Inferior parietal cortex (tissue), 1 donor: Measurements from ENCODE around the gene SACS.
"Not testable (repeated sequence)": the region's sequence is repeated elsewhere in the genome, so short reads cannot be mapped to it uniquely, and the experiment has no call there.

ENCODE experiments used
- DNase-seq: peaks from one replicate; pipeline ENCODE4 v3.0.0-alpha.2; 2016; ENCODE audit errors: extremely low spot score

The SACS gene

DNA sequence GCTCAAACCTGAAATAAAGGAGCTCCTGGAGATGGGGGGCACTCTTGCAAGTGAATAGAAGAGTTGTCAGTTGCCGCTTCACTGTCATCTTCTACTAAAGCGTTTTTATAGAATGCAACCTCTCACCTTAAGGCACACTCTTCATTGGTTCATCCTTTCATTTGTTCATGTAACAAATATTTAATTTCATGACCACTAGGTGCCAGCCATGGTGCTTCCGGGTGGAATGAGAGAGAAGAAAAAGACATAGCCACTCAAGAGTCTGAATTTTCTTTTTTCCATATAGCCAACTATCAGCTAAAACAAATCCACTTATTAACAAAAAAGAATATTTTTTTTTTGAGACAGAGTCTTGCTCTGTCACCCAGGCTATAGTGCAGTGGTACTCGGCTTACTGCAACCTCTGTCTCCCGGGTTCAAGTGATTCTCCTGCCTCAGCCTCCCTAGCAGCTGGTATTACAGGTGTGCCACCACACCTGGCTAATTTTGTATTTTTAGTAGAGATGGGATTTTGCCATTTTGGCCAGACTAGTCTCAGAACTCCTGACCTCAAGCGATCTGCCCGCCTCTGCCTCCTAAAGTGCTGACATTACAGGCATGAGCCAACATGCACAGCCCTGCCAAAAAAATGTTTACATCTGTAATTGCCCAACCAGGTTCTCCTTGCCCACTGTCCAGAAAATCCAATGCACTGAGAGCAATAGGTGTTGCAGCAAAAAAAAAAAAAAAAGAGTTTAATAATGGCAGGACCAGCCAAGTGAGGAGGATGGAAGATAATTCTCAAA, 22.1 kb upstream of the SACS start:
- no peak for DNase-seq

DNA sequence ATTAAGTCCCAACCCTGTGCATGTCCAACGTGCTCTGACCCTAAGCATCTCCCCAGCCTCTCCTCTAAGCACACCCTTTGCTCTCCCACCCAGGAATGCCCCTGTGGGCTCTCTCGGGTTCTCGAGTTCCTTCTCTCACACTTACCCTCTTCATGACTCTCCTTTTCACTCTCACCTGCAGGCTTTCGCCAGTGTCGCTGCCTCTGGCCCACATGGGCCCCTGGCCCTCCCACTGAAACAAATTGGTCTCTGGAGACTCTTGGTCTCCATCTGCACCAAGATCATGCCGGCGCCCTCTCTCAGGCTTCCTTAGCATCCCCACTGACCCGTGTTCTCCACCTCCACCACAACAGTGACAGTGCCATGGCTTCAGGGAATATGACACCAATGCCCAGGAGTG, 19.6 kb upstream of the SACS start:
- DNase-seq: no peak

DNA sequence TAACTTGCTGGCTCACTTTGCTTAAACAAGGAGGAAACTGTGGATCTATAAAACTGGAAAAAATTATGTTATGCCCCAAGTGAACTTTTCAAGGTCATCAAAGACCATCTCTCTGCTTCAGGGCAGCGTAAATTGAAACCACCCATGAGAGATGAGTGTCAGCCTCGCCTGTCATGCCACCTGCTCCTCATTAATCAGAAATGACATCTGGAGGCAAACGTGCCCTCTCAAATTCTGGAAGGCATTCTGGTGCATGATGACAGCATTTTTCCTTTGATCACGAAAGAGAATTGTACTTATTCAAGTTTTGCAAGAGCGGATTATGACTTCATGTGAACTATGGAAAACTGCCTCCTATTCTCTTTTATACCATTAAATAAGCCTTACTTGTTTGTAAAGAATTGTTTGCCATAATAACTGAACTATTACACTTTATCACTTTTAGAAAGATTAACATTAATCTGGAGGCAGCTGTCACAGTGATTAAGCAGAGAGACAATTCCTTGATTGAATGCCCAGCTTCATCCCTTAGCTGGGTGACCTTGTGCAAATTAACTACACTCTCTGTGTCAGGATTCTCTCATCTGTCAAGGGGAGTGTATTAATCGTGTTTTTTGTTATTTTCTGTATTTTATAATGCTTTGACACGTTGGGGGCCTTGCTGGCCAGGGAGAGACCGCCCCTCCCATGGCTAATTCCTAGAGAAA, 17.0 kb upstream of the SACS start:
- DNase-seq: no peak

DNA sequence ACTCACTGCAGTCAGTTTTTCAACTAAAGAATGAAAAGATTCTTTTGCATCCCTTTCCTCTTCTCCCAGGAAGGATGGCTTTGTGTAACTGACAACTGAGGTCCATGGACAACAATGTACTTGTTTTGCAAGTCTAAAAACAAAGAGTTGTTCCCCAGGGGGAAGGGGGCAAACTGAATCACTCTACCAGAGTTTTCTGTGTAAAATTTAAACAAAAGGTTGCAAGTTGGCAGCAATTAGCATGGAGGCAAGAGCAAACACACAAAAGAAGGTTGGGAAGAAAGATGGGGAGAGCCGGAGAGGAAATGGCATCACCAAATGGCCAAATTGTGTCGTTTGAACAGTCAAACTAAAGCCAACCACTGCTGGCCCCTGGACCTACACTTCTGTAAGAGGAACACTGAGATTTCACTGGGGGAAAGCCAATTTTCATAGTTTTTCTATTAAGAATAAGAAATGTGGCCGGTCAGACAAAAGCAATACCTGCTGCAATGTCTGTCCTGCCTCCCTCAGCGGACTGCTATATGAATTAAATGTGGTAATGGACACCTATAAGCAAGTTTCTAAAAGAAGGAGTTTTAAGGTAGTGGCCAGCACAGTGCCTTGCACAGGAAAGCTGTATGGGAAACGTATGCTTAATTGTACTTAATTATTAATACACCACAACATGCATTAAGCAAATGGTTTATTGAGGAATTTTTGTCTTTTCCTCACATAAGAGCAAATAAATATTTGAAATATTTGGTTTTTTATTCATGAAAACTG, 16.1 kb upstream of the SACS start:
- DNase-seq: no peak

DNA sequence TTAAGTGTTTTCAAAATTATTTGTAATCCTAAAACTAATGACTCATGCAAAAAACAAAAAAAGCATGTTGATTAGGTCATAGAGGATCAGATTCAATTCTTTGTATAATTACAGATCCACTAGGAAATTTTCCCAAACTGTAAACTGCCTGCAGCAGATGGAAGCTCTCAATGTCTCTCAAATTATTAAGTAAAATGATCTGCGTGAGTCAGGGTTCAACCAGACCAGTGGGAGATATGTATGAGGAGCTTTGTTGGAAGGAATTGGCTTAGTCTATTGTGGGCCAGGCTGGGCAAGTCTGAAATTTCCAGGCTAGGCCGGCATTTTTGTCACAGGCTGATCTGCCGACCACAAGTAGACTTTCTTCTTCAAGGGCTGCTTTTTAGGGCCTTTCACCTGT, 14.4 kb upstream of the SACS start:
- no peak for DNase-seq

DNA sequence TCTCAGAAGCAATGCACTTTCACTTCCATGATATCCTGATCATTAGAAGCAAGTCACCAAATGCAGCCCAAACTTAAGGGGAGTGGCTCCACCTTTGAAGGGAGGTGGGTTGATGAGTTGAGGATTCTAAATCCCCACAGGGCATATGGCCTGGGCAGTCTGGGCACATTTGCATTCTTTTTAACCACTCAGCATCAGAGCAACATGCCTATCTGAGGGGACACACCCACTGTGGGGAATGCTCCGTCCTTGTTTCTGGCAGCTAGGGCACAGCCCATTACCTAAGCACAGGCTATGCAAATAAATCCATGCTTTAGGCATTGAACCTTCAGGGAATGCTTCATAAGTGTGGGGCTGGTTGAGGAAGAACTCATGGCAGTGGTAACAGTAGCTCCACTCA, 12.3 kb upstream of the SACS start:
- no peak for DNase-seq

DNA sequence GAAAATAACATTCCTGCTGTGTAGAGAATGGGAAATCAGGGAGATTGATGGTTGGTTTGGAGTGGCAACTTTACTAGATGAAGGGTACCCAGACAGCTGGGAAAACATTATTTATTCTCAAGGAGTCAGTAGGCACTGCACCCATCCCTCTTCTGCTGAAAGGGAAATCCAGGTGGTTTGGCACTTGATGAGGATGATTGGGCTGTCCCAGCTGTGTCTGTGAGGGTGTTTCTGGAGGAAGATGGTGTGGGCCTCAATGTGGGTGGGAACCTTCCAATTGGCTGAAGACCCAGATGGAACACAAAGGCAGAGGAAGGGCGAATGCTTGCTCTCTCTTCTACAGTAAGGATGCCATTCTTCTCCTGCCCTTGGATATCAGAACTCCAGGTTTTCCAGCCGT, 10.4 kb upstream of the SACS start:
- no peak for DNase-seq

DNA sequence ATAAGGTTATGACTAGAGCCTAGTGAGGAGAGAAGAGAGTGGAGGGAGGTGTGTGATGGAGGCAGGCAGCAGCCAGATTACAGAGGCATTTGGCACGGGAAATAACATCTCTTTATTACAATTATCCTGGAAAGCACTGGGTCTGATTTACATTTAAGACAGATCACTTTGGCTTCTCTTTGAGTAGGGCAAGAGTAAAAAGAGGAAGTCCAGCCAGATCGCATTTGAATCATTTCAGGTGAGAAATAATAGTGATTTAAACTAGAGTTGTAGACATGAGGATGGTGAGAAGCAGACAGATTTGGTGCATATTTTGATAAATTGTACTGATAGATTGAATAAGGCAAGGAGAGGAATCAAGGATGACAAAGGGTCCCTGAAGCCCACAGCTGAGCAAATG, 9.6 kb upstream of the SACS start:
- no peak for DNase-seq

DNA sequence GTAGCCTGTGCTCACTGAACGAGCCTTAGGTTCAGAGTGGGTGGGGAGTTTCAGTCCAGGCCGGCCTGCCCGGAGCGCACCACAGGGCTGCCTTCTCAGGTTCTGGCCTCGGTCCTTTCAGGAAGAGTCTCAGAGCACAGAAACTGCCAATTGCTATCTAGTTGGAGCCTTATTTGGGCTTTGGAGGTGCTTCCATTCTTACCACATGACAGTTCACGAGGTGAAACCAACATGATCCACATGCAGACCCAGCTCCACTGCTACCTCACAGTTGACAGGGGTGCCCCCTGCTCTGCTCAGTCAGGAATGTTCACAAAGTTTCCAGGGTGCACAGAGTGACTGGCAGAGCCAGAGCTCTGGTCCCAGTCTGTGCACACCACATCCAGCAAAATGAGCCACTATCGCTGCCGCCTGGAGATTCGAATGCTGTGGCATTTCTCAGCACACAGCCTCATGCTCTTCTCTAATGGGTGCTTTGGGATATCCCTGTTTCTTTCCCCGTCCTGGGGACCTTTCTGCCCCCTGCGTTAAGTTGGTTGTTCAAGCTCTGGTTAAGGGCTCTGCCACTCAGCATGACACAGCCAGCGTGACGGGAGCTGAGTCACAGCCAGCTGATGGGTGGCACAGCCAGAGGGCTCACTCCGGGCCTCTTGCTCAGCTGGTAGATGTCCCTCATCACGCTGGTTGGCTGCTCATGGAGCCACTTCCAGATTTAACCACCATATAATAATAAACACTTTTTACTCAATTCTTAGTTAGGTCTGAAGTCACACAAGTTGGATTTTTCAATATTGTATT, 7.5 kb upstream of the SACS start:
- DNase-seq: no peak

DNA sequence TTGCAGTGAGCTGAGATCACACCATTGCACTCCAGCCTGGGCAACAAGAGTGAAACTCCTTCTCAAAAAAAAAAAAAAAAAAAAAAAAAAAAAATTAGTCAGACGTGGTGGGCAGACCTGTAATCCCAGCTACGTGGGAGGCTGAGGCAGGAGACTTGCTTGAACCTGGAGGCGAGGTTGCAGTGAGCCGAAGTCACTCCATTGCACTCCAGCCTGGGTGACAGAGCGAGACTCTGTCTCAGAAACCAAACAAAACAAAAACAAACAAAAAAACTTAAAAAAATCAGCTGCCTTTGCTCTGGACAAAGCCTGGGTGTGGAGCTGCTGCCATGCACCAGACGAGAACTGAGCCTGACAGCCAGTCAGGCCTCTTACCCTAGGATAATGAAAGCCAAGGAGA, 6.8 kb upstream of the SACS start:
- not testable (repeated sequence) for DNase-seq

DNA sequence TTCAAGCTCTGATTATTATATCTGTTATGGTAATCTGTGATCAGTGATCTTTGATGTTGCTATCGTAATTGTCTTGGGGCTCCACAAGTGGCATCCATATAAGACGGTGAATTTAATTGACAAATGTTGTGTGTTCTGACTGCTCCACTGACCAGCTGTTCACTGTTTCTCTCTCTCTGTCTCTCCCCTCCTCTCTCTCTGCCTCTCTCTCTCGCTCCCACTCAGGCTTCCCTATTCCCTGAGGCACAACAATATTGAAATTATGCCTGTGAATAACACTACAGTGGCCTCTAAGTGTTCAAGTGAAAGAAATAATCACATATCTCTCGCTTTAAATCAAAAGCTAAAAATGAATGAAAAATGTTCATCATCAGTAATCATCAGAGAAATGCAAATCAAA, 4.4 kb upstream of the SACS start:
- no peak for DNase-seq

DNA sequence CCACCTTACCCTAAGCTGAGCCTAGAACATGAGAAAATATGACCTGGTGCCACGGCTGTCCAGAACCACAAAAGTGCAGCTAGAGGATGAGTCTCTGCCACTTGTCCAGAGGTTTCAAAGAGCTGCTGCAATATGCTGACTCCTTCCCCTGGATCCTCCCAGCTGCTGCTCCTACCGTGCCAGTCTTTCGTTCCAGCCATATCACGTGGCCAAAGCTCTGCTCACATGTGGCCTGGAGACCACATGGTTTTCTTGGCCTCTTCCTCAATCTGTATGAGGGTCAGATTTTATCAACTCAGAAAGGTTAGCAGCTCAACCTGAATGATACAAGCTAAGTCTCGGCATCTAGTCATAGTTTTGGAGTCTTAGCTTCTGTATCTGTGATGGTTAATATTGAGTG, 3.2 kb upstream of the SACS start:
- DNase-seq: no peak

DNA sequence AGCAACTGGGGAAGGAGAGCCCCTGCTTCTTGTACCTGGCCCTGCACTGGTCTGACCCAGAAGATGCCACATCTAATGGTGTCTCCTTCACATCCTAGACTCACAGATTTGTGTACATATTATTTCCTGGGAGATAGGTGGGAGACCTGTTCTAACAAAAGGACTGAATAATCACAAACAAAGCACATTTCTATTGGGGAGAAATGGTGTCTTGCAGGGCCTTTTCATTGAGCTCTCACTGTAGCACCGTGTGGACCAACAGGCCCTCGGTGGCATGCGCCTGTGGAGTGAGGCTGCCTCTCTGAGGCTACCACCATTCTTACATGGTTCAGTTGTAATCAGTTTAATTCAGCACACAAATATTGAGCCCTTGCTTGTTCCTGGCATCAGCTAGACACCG, 989 bp upstream of the SACS start:
- DNase-seq: no peak

DNA sequence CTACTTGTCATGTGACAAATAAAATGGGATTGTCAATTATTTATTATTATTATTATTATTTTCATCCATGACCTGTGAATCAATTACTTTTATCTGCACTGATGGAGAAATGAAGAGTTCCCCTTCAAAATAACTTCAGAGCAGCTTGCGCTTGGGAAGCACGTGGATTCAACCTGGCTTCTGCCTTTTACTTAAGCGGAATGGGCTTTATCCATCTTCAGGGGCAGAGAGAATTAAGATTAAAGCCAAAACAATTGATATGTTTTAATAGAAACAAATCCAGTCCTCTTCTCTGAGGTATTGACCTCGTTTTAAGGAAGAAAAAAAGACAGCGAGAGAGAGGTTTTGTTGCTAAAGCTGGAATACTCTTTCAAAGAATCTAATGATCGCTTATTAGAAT, 876 bp downstream of the SACS start:
- DNase-seq: no peak

DNA sequence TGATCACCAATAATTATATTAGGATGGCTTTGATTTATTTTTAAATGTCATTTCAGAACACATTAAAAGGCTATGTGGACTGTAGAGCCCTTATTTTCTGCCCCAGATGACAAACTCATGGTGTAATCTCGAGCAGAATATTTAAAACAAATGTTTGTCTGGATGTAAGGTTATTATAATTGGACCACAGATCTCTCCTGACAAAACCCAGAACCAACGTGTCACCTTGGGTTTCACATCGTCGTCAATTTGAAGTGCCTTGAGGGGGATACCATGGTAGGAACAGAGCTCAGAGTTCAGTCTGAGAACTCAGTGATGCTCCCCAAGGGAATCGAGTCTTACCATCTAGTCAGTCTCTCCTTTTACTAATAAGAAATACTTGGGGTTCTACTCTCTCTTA, 2.8 kb downstream of the SACS start:
- no peak for DNase-seq

DNA sequence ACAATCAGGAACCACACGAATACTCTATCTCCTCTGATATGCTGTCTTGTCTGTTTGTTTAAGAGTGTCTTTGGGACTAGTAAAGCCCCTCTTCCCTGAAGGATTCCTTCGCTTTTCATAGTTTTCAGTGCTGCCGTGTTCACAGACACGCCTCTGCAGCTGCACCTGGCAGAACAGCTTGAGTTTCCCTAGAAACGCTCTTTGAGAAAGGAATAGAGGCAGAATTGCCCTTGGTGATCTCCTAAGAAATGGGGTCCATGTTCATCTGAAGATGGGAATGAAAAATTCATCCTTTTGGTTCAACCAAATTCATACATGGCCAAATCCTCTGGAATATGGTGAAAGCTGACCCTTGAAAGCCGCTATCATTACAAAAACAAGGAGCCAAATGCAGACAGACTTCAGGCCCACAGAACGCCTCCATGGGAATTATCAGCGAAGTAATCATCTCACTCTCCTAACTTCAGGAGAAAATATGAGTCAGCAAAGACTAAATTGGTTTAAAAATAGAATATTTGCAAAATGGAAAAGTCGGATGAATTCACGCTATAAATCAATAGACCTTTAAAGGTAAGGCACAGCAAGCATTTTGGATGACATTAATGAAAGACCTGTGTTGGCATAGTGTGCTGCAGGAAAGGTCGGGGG, 5.5 kb downstream of the SACS start:
- no peak for DNase-seq

DNA sequence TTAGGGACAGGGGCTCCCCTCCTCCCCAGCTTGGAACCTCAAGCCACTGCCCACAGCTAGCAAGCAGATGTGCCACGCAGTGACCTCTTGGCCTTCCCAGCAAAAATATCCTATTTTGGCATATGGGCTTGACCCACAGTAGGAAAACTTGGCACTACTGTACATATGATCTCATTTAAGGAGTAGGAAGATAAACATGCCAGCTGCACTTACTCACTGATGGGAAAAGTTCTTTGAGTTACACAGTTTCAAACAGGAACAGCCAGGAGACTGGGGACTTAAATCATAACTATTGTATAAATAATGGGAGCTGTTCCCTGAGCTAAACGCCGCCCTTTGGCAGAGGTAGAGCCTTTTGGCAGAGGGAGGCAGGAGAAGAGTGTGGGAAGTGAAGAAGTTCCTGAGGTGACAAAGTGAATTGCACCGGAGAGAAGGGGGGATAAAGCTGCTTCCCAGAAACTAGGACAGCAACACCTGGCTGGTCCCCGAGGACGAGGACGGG, 6.1 kb downstream of the SACS start:
- DNase-seq: no peak

DNA sequence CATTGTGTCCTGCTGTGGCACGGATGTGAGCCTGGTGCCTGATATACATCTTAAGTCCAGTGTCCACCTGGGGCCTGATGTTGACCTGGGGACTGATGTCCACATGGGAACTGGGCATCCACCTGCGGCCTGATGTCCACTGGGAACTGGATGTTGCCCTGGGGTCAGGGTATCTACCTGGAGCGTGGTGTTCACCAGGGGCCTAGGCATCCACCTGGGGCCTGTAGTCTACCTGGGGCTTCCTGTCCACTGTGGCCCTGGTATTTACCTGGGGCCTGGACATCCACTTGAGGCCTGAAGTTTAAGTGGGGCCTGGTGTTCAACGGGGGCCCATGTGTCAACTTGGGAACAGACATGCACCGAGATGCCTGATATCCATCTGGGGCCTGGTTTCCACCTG, 11.9 kb downstream of the SACS start:
- DNase-seq: no peak

DNA sequence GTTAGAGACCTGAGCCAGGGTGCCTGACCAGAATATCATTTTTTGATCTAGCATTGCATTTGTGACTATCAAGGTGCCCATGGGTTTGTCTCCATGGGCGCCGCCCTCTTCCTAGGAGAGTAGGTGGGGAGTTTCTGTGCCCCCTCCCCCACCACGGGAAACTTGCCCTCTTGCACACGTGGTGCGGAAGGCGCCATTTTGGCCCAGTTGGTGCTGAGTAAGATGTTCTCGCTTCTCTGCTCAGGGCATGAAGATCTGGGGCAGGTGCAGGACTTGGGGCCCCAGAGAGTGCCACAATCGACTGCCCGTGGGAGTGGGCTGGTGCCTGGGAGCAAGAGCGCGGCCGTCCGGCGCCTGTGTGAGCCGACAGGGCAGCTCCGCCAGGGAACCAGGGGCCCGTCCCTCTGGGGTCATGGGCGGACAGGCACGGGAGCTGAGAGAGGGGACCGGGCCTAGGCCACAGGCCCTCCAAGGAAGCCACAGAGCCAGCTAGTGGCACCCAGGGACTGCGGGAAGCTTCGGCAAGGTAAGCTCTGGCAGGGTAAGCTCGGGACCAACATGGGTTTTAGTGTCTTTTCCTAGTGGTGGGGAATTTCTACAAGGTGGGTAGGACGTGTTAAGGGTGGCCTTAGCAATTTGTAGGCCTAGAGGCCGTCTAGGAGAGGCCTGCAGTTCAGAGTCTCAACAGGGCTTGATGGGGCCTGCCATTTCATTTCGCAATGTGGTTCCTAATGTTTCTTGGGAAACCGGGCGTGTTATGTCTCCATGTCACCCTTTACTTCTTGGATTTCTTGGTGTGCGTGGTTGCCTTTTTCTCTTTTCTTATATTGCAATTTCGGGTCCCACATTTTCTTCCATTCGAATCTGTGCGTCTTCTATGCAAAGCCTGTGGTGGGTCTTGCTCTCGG, 14.5 kb downstream of the SACS start:
- DNase-seq: no peak

DNA sequence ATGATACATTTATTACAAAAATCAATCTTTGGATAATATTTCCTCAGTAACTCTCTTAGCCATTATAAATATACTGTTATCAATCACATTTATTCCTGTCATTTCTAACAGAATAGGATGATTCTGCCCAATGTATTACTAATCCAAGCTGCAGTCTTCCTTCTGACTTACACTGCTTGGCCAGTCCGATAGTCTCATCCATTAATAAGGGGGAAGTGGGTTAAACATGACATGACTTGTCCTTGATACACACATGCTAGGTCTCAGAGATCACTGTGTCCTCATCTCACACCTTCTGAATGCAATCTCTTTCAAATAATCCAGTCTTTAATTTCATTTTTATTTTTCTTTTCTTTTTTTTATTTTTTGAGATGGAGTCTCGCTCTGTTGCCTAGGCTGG, 18.8 kb downstream of the SACS start:
- DNase-seq: no peak
